Myometrial cell (primary cell): Measurements from ENCODE around the gene NDUFAF3. TPM values are rescaled to one million over a fixed set of nuclear protein-coding genes. Genes with fewer than 3 reads are reported as not detected.

Experiments used
- total RNA-seq: library from RNA; depleted of rRNA; stranded (reverse); fragments of >200 nt; gene quantifications from 2 replicates; pipeline ENCODE4 v1.2.3, GENCODE V29; 2015

Gene NDUFAF3
- 157 and 201 TPM in 2 replicates for total RNA-seq

GRCh38 chr3:49021813-49022687 lies at the start of gene NDUFAF3:
Gene NDUFAF3 (plus strand): TSS chr3:49022121. CDS start chr3:49022145, 24 bp downstream.

GRCh38 chr3:48989796-48990635 lies 31.9 kb upstream of the NDUFAF3 start, which contains the start of gene P4HTM:
Gene P4HTM (plus strand): TSS chr3:48990241. CDS start chr3:48990257, 16 bp downstream.

GRCh38 chr3:49007068-49007770 lies 14.7 kb upstream of the NDUFAF3 start, which contains the start of gene WDR6:
Gene WDR6 (plus strand): TSS chr3:49007391. CDS start chr3:49007432, 41 bp downstream.

GRCh38 chr3:49017971-49018706 lies 3.8 kb upstream of the NDUFAF3 start, which contains the start of gene DALRD3:
Gene DALRD3 (minus strand): TSS chr3:49018580. CDS start chr3:49018564, 16 bp downstream.

GRCh38 chr3:49028673-49029562 lies 7.0 kb downstream of the NDUFAF3 start, which contains the start of gene IMPDH2:
Gene IMPDH2 (minus strand): TSS chr3:49029398. CDS start chr3:49029350, 48 bp downstream.

Other genes with a start within 250 kb of the NDUFAF3 start
- 28.5 and 34.7 TPM in 2 replicates for gene PRKAR2A, start 174.2 kb upstream of the NDUFAF3 start, total RNA-seq
- 24.8 and 28.2 TPM in 2 replicates for gene SLC25A20, start 123.2 kb upstream of the NDUFAF3 start, total RNA-seq
- 55.4 and 59.5 TPM in 2 replicates for gene ARIH2, start 103.3 kb upstream of the NDUFAF3 start, total RNA-seq
- gene P4HTM, start 31.9 kb upstream of the NDUFAF3 start, total RNA-seq: 18.6 and 45.3 TPM in 2 replicates
- gene WDR6, start 14.7 kb upstream of the NDUFAF3 start, total RNA-seq: 65.4 and 78.0 TPM in 2 replicates
- 73.7 and 76.4 TPM in 2 replicates for gene DALRD3, start 3.5 kb upstream of the NDUFAF3 start, total RNA-seq
- gene IMPDH2, start 7.3 kb downstream of the NDUFAF3 start, total RNA-seq: 293 and 325 TPM in 2 replicates
- gene QRICH1, start 72.0 kb downstream of the NDUFAF3 start, total RNA-seq: 59.0 and 107 TPM in 2 replicates
- gene QARS1, start 82.6 kb downstream of the NDUFAF3 start, total RNA-seq: 328 and 334 TPM in 2 replicates
- gene USP19, start 98.7 kb downstream of the NDUFAF3 start, total RNA-seq: 44.8 and 47.3 TPM in 2 replicates
- gene LAMB2, start 110.9 kb downstream of the NDUFAF3 start, total RNA-seq: 358 and 359 TPM in 2 replicates
- 31.9 and 41.5 TPM in 2 replicates for gene CCDC71, start 144.2 kb downstream of the NDUFAF3 start, total RNA-seq
- 13.5 and 17.7 TPM in 2 replicates for gene KLHDC8B, start 149.5 kb downstream of the NDUFAF3 start, total RNA-seq